Measurements from ENCODE around the gene PEX19. TPM values are rescaled to one million over a fixed set of nuclear protein-coding genes. Genes with fewer than 3 reads are reported as not detected.

PEX19 gene
- polyA plus RNA-seq, 1 of the 3 experiments (the other 2 are of a cell fraction) = 31.4 TPM

- no peak for TF ChIP-seq ELF1 (IDR thresholded peaks at IDR 0.05)
These were observed 23.7 kb upstream of the PEX19 start (continued) for GRCh38 chr1:160308451-160309184.

GRCh38 chr1:160307118-160307791 lies 22.3 kb upstream of the PEX19 start:
- POLR2A ChIA-PET = no interaction called here
- CTCF ChIA-PET = interaction anchor here (0.7 to 6.8 kb wide), 2 partner anchors 15 to 69 kb away, joined by 3 to 63 read pairs; no protein-coding TSS in a partner anchor
- 91% methylated on average over 13 of the region's 13 CpGs for WGBS (ENCODE audit: low lambda C conversion rate)
- TF ChIP-seq CHD2 (IDR thresholded peaks at IDR 0.05; ENCODE audit: low read length, partially characterized antibody) (no peak), MEF2A (IDR thresholded peaks at IDR 0.05; ENCODE audit: borderline replicate concordance, low read depth) (no peak), JUND (IDR thresholded peaks at IDR 0.05) (no peak), RCOR1 (IDR thresholded peaks at IDR 0.05; ENCODE audit: low read length) (no peak), GATA2 (CRISPR knock-in tag; IDR thresholded peaks at IDR 0.05) (no peak), USF1 (IDR thresholded peaks at IDR 0.05; ENCODE audit: borderline replicate concordance, low read depth) (no peak), MAX (IDR thresholded peaks at IDR 0.05; ENCODE audit: low read depth) (no peak), YY1 (IDR thresholded peaks at IDR 0.05; ENCODE audit: low read depth) (no peak), RFX5 (IDR thresholded peaks at IDR 0.05; ENCODE audit: low read length) (no peak), EP300 (IDR thresholded peaks at IDR 0.05; ENCODE audit: borderline replicate concordance in 1 of 2, low read depth in 1 of 2, low read length in 1 of 2) (no peak), PBX3 (IDR thresholded peaks at IDR 0.05) (no peak), TEAD4 (IDR thresholded peaks at IDR 0.05; ENCODE audit: borderline replicate concordance, insufficient read depth) (no peak), EZH2phosphoT487 (IDR thresholded peaks at IDR 0.05; ENCODE audit: borderline replicate concordance, low read depth) (no peak), ZBTB33 (IDR thresholded peaks at IDR 0.05; ENCODE audit: borderline replicate concordance, low read depth) (no peak), TAF1 (IDR thresholded peaks at IDR 0.05; ENCODE audit: borderline replicate concordance, low read depth, low read length) (no peak), USF2 (IDR thresholded peaks at IDR 0.05; ENCODE audit: borderline replicate concordance, low read depth, low read length) (no peak)
- no peaks in the 10 kb centered on the region for H3K27me3 ChIP-seq (ENCODE audit: insufficient read depth)
- no peak for DNase-seq
- H3K9ac ChIP-seq = no peak overlapping the region
- no peak overlapping the region for H3K4me3 ChIP-seq (ENCODE audit: low read depth in 2 of 2, low read length in 1 of 2)
- H4K20me1 ChIP-seq (ENCODE audit: insufficient read depth) = peaks cover 6% of the 10 kb centered on the region; the same call in 1 of the 2 replicates
- no peaks in the 10 kb centered on the region for H3K9me3 ChIP-seq
- H3K9me2 ChIP-seq = no peaks in the 10 kb centered on the region
- no peak overlapping the region for H3K4me2 ChIP-seq
- no peak overlapping the region for H3K27ac ChIP-seq (ENCODE audit: low read depth in 2 of 2, low read length in 1 of 2)
- H3F3A ChIP-seq (replicated peaks; ENCODE audit: insufficient read depth) = peaks cover 20% of the 10 kb centered on the region
- peaks cover 16% of the 10 kb centered on the region; the same call in 1 of the 2 replicates for H3K79me2 ChIP-seq (ENCODE audit: insufficient read depth)
- H3K4me1 ChIP-seq (ENCODE audit: control insufficient read depth in 1 of 2, insufficient read depth in 2 of 2, low read depth in 1 of 2, low read length in 1 of 2) = no peaks in the 10 kb centered on the region
- no peak overlapping the region for H2AFZ ChIP-seq (ENCODE audit: low read depth)
- peaks cover 84 to 88% of the 10 kb centered on the region in 2 experiments for H3K36me3 ChIP-seq (replicated peaks in 1 of 2; ENCODE audit: control insufficient read depth in 1 of 2, insufficient read depth in 2 of 2, low read length in 1 of 2)

Measured in SK-N-SH (cell line).